Measurements from ENCODE around the gene ADAMTS12. TPM values are rescaled to one million over a fixed set of nuclear protein-coding genes. Genes with fewer than 3 reads are reported as not detected.

Gene ADAMTS12
- total RNA-seq, 3 donors from 2014 or later, result 4.4 to 17.4 (median 15.0) TPM

- Histone ChIP-seq H3K27me3 (no peaks in the 10 kb centered on the region), H3K36me3 (no peaks in the 10 kb centered on the region), H3K27ac (peak overlapping the region in 1 of 2 donors; percentile 38), H3K4me1 (no peaks in the 10 kb centered on the region), H3K9me3 (no peaks in the 10 kb centered on the region), H3K4me3 (no peak overlapping the region)
- no peak for DNase-seq (ENCODE audit: low spot score in 2 of 2)
- TF ChIP-seq, protein P1, sequence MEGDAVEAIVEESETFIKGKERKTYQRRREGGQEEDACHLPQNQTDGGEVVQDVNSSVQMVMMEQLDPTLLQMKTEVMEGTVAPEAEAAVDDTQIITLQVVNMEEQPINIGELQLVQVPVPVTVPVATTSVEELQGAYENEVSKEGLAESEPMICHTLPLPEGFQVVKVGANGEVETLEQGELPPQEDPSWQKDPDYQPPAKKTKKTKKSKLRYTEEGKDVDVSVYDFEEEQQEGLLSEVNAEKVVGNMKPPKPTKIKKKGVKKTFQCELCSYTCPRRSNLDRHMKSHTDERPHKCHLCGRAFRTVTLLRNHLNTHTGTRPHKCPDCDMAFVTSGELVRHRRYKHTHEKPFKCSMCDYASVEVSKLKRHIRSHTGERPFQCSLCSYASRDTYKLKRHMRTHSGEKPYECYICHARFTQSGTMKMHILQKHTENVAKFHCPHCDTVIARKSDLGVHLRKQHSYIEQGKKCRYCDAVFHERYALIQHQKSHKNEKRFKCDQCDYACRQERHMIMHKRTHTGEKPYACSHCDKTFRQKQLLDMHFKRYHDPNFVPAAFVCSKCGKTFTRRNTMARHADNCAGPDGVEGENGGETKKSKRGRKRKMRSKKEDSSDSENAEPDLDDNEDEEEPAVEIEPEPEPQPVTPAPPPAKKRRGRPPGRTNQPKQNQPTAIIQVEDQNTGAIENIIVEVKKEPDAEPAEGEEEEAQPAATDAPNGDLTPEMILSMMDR (IDR thresholded peaks at IDR 0.05), result no peak
- no peak for TF ChIP-seq POLR2A (IDR thresholded peaks at IDR 0.05)
- no peak for TF ChIP-seq POLR2AphosphoS5 (IDR thresholded peaks at IDR 0.05)
- intact Hi-C loops (cut with DNase I; ENCODE audit: low total_unique reads), result no loop called here
These were observed 205.7 kb downstream of the ADAMTS12 start for GRCh38 chr5:33685873-33686755.

GRCh38 chr5:33684496-33685159 is 207.2 kb downstream of the ADAMTS12 start:
- Histone ChIP-seq H3K36me3 (no peaks in the 10 kb centered on the region), H3K27ac (peak overlapping the region in 1 of 2 donors; percentile 32), H3K4me1 (no peaks in the 10 kb centered on the region), H3K4me3 (no peak overlapping the region), H3K27me3 (no peaks in the 10 kb centered on the region), H3K9me3 (no peaks in the 10 kb centered on the region)
- intact Hi-C loops (cut with DNase I; ENCODE audit: low total_unique reads), result no loop called here
- DNase-seq (ENCODE audit: low spot score in 2 of 2), result no peak
- no peak for TF ChIP-seq POLR2AphosphoS5 (IDR thresholded peaks at IDR 0.05)
- TF ChIP-seq, protein P1 (IDR thresholded peaks at IDR 0.05), result no peak
- TF ChIP-seq POLR2A (IDR thresholded peaks at IDR 0.05), result no peak

DNA sequence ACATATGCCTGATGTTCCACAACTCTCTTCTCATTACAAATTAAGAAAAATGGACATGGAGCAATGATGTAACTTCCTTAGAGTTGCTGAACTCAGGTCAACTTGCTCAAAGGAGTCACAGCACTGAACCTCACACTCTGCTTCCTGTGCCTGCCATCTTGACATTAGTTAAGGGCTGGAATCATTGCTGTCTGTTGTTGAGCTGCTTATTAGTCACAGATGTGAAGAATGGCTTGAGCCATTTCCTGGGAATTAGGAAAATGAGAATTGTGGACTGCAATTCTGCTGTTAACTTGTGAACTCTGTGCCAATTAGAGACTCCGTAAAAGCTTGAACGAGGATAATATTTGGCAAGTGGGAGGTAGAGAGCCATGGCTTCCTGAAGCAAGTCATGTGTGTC is 212.0 kb downstream of the ADAMTS12 start:
- intact Hi-C loops (cut with DNase I; ENCODE audit: low total_unique reads), result no loop called here
- DNase-seq (ENCODE audit: low spot score in 2 of 2), result no peak
- H3K36me3 ChIP-seq, result no peaks in the 10 kb centered on the region
- H3K9me3 ChIP-seq, result no peaks in the 10 kb centered on the region
- H3K4me3 ChIP-seq, result no peak overlapping the region
- H3K27me3 ChIP-seq, result no peaks in the 10 kb centered on the region
- TF ChIP-seq POLR2A (IDR thresholded peaks at IDR 0.05), result no peak
- no peak for TF ChIP-seq POLR2AphosphoS5 (IDR thresholded peaks at IDR 0.05)
- TF ChIP-seq, protein P1 (IDR thresholded peaks at IDR 0.05), result no peak
- no peaks in the 10 kb centered on the region for H3K4me1 ChIP-seq
- H3K27ac ChIP-seq, result no peak overlapping the region

DNA sequence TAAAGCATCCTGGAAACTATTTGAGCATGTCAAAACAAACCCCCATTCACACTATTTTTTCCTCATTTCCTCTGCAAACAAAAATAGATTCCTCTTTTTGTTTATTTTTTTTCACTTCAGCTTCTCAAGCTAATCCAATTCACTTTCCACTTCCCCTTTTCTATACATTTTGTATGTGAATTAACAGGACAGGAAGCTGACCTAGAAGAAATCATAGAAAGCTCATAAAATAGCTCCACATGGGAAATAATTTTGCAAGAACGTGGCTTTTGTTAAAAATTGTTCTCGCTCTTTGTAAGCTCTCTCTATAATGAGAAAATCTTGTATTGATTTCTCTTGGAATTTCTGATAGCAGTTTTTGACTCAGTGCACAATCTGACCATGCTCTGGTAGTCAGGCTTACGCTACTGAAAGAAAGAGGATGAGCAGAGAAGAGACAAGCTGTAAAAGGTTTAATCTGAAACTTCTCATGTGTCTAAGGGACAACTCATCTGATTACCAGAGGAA is 215.8 kb downstream of the ADAMTS12 start:
- intact Hi-C loops (cut with DNase I; ENCODE audit: low total_unique reads), result no loop called here
- no peak for DNase-seq (ENCODE audit: low spot score in 2 of 2)
- TF ChIP-seq POLR2AphosphoS5 (IDR thresholded peaks at IDR 0.05), result no peak
- TF ChIP-seq, protein P1 (IDR thresholded peaks at IDR 0.05), result no peak
- TF ChIP-seq POLR2A (IDR thresholded peaks at IDR 0.05), result no peak

More for the DNA sequence above, 215.8 kb downstream of the ADAMTS12 start:
- no peaks in the 10 kb centered on the region for H3K4me1 ChIP-seq
- no peak overlapping the region for H3K27ac ChIP-seq
- no peaks in the 10 kb centered on the region for H3K36me3 ChIP-seq
- no peak overlapping the region for H3K4me3 ChIP-seq
- H3K27me3 ChIP-seq, result no peaks in the 10 kb centered on the region
- no peaks in the 10 kb centered on the region for H3K9me3 ChIP-seq
